Liver (tissue), 3 donors: Measurements from ENCODE around the gene DTWD2.

Source experiments
- ATF3 ChIP-seq: IDR thresholded peaks from 2 replicates; pipeline ENCODE4 v1.6.1; 2016; ENCODE audit warnings: antibody characterized with exemption
- CTCF ChIP-seq: fragments of 150-350 bp; IDR thresholded peaks from 2 replicates; pipeline ENCODE4 v1.5.1; 2017; ENCODE audit warnings: improper control_type of control experiment, low read depth, low read length; ENCODE audit not compliant: missing input control
- HNF4G ChIP-seq: IDR thresholded peaks from 2 replicates; pipeline ENCODE4 v1.6.1; 2016; ENCODE audit warnings: antibody characterized with exemption
- NR2F2 ChIP-seq: IDR thresholded peaks from 2 replicates; pipeline ENCODE4 v1.6.1; 2016; ENCODE audit warnings: antibody characterized with exemption
- RAD21 ChIP-seq, 2 donors: IDR thresholded peaks; 2 replicates each; pipeline ENCODE4 v1.6.1; 2016; ENCODE audit warnings: antibody characterized with exemption in 2 of 2, mild to moderate bottlenecking in 2 of 2
- REST ChIP-seq: IDR thresholded peaks from 2 replicates; pipeline ENCODE4 v1.6.1; 2016; ENCODE audit warnings: antibody characterized with exemption, mild to moderate bottlenecking
- SP1 ChIP-seq: IDR thresholded peaks from 2 replicates; pipeline ENCODE4 v1.6.1; 2018; ENCODE audit warnings: antibody characterized with exemption, mild to moderate bottlenecking
- TAF1 ChIP-seq: conservative IDR thresholded peaks from 2 replicates; pipeline ENCODE4 v1.6.1; 2016; ENCODE audit warnings: antibody characterized with exemption, mild to moderate bottlenecking
- YY1 ChIP-seq: IDR thresholded peaks from 2 replicates; pipeline ENCODE4 v1.6.1; 2016; ENCODE audit warnings: antibody characterized with exemption, mild to moderate bottlenecking
- TF ChIP-seq, protein P1 (sequence below): IDR thresholded peaks from 2 replicates; pipeline ENCODE4 v1.6.1; 2016; ENCODE audit warnings: antibody characterized with exemption
- donor health status: healthy.
- donor health status: healthy.

DNA sequence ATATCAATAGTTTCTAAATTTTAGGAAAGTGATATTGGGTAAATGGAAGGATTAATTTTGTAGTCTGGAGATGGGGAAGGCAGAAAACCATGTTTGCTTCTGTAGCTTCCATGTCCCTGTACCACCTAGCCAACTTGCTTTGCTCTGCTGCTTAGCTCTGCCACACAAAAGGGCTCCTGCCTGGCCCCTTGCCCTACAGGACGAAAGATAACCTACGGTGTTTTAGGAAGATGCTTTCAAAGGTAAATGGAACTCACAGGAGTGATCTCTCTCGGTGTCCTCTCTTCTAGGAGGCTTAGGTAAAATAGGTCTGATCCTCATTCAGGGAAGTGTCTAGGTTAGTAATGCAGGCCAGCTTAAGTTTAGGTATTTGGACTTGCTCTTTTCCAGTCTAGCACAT lies 44.8 kb upstream of the DTWD2 start:
- TF ChIP-seq CTCF (no peak), REST (no peak), TAF1 (no peak), SP1 (no peak), YY1 (no peak), RAD21 (IDR thresholded peaks at IDR 0.05) (no peak), ATF3 (no peak), NR2F2 (no peak), HNF4G (no peak)
- TF ChIP-seq, protein P1, sequence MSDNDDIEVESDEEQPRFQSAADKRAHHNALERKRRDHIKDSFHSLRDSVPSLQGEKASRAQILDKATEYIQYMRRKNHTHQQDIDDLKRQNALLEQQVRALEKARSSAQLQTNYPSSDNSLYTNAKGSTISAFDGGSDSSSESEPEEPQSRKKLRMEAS: no peak
